ENCODE data around the gene FAM124B. TPM values are rescaled to one million over a fixed set of nuclear protein-coding genes. Genes with fewer than 3 reads are reported as not detected.

Gene FAM124B, protein sequence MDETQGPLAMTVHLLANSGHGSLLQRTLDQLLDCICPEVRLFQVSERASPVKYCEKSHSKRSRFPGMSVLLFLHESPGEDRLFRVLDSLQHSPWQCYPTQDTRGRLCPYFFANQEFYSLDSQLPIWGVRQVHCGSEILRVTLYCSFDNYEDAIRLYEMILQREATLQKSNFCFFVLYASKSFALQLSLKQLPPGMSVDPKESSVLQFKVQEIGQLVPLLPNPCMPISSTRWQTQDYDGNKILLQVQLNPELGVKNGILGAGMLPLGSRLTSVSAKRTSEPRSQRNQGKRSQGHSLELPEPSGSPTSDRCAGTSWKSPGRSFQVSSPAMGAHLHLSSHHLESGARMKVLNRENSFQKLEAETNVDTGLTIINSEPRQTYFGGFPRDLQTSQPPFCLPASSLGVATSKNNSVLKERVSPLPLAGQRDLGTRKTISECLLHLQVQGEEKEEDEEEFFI
- polyA plus RNA-seq (ENCODE audit: insufficient read length in 3 of 3), result 1 to 10 TPM; 2.3 to 2.7 (median 2.4) TPM

DNA sequence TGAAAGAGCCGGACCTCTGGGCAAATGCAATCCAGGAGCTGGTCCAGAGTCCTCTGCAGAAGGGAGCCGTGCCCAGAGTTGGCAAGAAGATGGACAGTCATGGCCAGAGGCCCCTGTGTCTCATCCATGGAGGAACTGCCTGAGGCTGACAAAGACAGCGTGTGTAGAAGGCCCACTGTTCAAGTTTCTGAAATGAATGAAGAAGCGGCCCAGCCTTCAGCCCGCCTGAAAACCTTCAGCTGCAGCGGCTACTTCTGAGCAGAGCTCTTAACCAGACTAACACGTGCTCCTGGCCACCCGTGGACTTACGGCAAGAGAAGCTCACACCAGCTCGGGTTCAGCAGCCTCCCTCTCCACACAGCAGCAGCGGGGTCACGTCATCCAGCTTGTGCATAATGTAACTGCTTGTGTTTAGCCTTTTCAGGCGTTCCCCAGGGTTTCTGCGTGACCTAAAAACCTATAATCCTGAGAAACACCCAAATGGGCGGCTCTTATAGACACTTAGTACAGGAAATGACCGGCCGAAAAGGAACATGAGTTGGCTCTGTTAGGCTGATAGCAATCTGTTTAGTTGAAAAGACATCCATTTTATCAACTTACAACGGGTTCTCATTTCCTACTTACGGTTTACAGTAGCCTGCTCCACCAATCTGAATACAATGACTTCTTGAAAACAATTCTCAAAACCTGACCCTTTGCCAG lies at the start of gene FAM124B:
FAM124B (minus strand) TSS at position 467 of the 702 bp plus-strand sequence; CDS start at position 128, 339 bp downstream.
- no peak for DNase-seq (ENCODE audit: low read depth in 3 of 3, low spot score in 2 of 3)

DNA sequence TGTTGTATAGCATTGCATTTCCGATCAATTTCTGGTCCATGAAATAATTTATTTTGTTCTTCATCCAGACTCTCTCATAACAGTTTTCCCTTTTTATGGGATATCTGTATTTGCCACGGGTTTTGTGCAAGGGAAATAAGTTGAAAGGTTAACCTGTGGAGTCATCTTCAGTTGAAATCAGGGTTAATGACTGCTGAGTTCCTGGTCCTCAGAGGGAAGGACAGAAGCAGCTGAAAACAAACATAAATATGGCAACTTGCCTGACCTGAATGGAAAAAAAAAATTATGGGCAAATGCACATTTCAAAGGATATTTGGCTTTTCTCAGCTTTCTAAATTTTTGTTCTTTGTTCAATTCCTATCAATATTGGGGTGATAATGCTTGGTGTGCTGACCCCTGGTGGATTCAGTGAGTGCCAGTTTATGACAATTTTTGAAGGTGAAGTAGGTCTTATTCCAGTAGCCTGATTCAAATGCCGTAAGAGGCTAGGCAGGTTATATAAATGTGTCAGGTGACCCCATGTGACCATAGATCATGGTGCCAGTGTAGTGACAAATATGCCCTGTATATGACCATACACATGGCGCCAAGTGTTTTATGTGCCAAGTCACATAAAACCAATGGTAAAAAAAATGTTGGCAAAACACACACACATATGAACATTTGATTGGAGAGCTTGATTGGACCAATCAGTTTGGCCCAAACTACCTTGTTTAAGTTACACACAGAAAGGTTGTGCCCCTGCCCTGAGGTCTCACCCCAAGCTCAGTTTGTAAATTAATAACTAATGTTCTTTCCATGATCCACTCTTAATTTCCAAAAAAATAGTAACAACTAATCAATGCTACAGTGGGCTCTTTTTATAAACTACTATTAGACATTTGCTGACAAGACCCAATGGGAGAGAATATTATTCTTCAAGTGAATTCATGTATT lies 47.6 kb upstream of the FAM124B start:
- DNase-seq (ENCODE audit: low read depth in 3 of 3, low spot score in 2 of 3), result no peak

DNA sequence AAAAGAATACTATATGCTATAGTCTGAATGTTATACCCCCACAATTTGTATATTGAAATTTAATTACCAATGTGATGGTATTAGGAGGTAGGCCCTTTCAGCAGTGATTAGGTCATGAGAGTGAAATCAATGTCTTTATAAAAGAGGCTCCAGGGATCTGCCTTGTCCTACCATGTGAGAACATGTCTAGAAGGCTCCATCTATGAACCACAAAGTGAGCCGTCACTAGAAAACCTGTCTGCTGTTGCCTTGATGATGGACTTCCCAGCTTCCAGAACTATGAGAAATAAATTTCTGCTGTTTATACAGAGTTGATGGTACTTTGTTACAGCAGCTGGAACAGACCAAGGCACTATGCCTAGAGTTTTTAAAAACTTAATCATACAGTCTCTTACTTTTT lies 46.3 kb upstream of the FAM124B start:
- DNase-seq (ENCODE audit: low read depth in 3 of 3, low spot score in 2 of 3), result no peak

DNA sequence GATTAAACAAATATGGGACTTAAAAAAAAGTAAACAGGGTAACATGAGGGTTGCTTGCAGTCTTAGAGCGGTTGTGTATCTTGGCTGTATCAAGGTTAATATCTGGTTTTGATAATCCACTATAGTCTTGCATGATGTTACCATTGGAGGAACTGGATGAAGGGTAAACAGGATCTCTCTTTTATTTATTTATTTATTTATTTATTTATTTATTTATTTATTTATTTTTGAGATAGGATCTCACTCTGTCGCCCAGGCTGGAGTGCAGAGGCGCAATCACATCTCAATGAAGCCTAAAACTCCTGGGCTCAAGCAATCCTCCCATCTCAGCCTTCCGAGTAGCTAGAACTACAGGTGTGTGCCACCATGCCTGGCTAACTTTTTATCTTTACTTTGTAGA lies 42.9 kb upstream of the FAM124B start:
- DNase-seq (ENCODE audit: low read depth in 3 of 3, low spot score in 2 of 3), result no peak

DNA sequence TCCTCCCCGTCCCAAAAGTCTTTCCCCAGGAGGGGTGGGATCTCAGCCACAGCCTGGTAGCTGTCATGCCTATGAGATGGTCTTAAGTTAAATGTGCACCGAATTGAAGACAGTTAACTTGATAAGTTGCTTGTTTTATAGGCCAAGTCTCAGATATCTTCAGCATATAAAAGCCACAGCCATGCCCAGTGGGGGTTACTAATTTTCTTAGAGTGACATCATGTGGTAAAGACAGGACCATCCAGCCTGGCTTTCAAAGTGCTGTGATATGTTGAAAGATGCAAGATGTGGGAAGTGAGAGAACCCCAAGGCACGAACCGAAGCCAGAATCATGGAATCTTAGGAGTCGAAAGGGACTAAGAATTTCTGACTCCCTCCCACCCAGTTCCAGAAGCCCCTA lies 42.1 kb upstream of the FAM124B start:
- no peak for DNase-seq (ENCODE audit: low read depth in 3 of 3, low spot score in 2 of 3)

DNA sequence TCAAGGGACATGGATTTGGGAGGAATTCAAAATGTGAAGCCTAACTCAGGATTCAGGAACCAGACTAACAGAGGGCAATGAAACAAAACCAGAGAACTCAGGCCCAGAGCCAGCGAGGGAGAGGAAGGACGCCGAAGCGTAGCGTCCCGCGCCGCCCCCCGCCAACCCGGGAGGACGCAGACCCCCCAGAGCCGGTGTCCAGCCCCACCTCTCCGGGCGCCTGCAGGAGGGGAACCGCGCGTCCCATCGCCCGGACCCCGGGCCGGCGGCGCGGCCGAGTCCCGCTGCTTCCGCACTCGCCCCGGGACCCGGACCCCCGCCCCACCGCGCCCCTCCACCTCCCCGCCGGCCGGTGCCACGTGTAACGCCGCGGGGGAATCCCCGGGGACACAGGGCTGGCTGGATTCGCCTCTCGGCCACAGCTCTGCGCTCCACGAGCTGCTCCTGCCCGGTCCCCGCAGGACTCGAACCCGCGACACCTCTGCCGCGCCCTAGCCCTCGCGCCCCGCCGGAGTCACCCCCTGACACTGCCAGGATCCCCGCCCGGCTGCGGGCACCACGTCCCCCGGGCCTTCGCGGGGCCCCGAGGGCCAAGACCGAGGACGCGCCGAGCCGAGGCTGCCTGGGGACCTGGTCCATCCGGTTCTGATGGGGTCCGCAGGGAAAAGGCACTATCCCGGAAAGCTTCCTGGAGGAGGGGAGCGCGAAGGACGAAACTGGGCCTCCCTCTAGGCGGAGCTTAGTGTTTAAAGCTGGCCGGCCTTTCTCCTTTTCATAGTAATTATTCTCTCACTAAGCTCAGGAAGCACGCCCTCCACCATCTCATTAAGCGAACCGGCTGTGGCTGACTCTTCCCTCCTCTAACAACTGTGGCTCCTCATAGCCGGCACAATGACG lies 40.4 kb upstream of the FAM124B start:
- DNase-seq (ENCODE audit: low read depth in 3 of 3, low spot score in 2 of 3), result peak in 2 of 3 donors; percentile 27 to 39

DNA sequence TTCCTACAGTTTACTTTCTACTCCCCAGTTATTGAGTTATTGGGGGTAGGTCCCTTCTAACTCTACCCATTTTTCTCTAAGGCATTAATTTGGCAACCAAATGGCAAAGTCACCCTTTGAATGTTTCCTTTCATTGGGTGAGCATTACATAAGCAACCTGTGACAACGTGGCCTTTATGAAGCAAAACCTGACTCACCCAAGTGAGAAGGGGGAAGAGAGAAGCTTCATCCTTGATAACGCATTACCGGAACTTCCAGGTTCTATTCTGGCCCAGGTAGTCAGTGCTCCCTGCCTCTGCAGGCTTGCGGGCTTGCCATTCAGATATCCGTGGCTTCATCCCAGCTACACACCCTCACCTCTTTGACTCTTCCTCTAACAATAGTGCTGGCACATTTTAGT lies 39.1 kb upstream of the FAM124B start:
- no peak for DNase-seq (ENCODE audit: low read depth in 3 of 3, low spot score in 2 of 3)

DNA sequence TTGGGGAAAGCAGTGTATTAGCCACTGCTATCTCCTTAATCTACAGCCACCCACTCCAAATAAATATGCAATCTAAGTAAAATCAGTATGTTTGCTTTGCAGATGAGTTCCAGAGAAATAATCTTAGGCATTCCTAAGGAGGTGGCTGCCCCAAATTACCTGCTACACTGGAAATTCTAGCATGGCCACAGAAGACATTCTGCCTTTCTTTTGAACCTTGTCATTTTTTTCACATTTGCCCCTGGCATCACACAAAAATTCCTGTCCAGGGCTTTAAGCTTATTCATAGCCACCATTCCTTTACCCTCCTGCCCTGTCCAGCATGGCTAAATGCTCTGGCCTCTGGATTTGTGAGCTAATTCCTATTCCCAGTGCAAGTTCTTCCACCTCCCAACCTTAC lies 36.8 kb upstream of the FAM124B start:
- no peak for DNase-seq (ENCODE audit: low read depth in 3 of 3, low spot score in 2 of 3)

DNA sequence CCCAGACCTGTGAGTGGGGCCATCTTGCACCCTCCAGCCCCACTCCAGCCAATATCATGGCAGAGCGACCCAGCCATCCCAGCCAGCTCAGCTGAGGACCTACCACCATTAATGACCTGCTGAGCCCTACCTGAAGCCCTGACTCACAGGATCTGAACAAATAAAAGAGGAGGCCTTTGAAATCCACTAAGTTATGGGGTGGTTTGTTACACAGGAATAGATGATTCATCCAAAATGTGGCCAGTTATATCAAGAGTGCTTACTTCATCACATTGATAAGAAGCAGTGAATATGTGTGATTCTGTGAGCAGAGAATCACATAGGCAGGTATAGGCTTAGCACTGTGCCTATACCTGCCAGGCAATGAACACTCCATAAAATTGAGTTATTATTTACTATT lies 34.7 kb upstream of the FAM124B start:
- DNase-seq (ENCODE audit: low read depth in 3 of 3, low spot score in 2 of 3), result no peak

DNA sequence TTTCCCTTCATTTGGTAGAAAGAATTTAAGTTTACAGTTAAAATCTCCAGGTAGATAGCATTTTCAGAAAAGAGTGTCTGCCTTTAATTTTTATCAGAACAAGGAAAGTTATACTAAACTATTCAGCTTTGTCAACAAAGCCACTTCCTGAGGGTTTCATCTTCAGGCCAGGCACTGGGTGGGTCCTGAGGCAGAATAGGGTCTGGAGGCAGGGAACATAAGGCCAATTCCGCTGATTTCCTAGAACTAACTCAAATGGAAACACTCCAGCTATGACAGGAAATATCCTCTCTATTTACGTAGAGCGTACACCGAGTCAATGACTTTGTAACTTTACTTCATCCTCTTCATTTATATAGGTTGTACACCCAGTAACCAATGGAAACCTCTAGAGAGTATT lies 32.7 kb upstream of the FAM124B start:
- DNase-seq (ENCODE audit: low read depth in 3 of 3, low spot score in 2 of 3), result no peak

DNA sequence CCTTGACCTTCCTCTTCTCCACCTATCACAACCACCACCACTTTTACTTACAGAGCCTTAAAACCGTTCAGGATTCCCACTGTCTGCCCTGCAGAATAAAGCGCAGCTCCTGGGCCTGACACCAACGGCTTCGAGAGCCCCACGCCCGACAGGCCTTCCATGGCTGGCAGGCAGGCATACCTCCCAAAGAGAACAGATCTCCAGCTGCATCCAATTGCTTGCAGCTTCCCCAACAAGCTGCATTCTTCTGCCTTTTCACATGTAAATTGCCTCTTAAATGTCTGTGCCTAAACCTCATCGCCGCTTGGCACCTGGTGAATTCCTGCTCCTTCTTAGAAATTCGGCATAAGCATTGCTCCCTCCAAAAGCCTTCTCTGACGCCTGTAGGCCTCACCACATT lies 31.5 kb upstream of the FAM124B start:
- DNase-seq (ENCODE audit: low read depth in 3 of 3, low spot score in 2 of 3), result no peak

DNA sequence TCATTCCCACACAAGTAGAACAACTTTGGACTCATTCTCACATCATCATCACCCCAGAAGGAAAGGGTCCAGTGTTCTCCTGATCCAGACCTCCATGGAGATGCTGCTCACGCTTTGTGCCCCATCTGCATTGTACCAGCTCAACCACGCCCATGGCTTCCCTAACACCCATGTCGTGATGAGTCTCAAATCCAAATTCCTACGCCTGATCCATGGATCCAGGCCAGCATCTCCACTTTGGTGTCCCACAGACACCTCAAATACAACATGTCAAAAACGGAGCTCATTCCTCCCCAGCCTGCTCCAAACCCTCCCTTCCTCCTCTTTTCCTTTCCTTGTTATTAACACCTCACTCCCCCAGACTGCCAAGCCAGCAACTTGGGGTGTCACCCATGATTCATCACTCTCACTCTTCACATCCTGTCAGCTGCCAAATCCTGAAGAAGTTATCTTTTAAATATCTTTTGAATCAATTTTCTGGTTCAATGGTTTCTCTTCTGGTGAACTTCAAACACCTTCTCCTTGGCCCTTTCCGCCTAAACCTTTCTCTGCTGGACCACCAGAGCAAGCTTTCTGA lies 30.2 kb upstream of the FAM124B start:
- DNase-seq (ENCODE audit: low read depth in 3 of 3, low spot score in 2 of 3), result no peak

DNA sequence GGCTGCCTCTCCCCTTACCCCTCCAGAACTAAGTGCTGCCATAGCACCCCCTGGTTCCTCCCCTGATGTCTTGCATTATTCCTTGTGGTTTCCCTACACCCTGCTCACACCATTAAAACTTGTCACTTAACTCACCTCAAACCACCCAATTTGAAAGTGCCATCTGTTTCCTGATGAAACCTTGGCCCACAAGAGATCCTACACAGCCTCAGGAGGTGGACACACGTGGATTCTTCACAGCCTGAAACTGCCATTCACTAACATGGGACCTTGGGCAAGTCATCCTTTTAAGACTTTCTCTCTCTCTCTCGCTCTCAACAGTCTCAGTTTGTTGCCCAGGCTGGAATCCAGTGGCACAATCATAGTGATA lies 27.5 kb upstream of the FAM124B start:
- no peak for DNase-seq (ENCODE audit: low read depth in 3 of 3, low spot score in 2 of 3)

DNA sequence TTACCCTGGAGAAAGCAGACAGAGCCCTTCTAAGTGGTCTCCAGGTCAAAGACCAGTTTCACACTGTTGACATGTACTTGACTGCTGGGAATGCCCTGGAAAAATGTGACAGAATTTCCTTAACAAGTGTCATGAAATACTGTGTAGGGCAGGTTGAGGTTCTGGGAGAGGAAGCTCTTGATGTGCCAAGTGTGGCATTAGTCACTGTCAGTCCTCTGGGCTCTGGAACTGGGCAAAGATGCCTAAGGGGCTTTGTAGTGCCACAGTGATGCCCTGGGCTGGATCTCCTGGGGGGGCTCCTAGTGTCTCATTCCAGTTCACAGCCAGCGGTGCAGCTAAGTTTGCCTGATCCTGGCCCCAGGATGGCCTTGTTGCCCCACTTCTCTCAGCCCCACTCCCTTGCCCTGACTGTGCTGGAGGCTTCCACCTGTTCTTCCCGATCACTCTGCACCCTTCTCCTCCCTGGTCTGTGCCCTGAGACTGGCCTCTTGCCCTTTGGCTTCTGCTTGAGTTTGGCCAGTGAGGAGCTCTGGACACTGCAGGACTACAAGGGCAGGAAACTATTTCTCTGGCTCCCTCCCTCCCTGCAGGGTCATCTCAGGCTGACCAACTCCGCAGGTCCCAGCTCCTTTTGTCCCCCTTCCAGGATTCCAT lies 27.0 kb upstream of the FAM124B start:
- no peak for DNase-seq (ENCODE audit: low read depth in 3 of 3, low spot score in 2 of 3)

DNA sequence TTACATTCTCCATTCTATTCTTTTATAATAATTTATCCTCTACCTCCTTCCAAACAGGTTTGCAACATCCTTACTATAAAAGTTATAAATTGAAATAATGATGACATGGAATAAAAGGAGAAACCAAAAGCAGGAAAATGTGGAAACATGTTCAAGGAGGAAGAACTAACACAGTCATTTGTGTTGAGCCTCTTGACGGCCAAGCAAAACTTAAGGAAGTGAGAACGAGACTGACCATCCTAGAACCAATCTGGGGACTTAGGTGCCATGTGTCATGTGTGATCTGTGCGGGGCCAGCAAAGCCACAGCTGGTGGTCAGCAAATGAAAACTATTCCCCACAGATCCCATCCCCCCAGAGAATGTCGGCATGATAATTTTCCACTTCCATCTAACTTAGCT lies 25.6 kb upstream of the FAM124B start:
- no peak for DNase-seq (ENCODE audit: low read depth in 3 of 3, low spot score in 2 of 3)

DNA sequence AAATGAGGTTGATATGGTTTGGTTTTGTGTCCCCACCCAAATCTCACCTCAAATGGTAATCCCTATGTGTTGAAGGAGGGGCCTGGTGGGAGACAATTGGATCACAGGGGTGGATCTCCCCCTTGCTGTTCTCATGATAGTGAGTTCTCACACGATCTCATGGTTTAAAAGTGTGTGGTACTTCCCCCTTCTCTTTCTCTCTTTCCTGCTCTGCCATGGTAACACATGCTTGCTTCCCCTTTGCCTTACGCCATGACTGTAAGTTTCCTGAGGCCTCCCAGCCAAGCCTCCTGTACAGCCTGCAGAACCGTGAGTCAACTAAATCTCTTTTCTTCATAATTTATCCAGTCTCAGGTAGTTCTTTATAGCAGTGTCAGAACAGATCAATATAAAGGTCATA lies 24.7 kb upstream of the FAM124B start:
- DNase-seq (ENCODE audit: low read depth in 3 of 3, low spot score in 2 of 3), result no peak

DNA sequence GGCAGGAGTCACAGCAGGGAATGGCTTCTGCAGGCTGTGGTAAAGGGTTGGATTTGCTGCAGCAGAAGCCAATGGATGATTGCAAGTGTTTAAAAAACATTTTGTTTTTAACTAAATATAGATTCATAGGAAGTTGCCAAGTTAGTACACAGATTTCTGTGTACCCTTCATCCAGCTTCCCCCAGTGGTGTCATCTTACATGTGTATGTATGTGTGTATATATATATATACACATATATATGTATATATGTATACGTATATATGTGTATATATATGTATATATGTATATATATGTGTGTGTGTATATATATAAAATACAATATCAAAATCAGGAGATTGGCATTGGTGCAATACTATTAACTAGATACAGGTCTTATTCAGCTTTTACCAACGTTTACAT lies 19.2 kb upstream of the FAM124B start:
- DNase-seq (ENCODE audit: low read depth in 3 of 3, low spot score in 2 of 3), result no peak

DNA sequence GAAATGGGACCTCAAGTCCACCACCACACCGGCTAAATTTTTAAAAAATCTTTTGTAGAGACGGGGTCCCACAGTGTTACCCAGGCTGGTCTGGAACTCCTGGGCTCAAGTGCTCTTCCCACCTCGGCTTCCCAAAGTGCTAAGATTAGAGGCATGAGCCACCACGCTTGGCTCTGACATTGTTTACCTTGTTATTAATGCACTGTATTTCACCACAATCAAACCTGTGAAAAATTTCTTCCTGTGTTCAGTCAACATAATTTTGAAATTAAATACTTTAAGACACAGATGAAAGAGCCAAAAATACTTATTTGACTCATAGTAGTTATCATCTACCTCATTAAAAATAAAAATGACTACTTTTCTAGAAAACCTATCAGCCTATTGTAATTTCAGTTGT lies 16.0 kb upstream of the FAM124B start:
- no peak for DNase-seq (ENCODE audit: low read depth in 3 of 3, low spot score in 2 of 3)

DNA sequence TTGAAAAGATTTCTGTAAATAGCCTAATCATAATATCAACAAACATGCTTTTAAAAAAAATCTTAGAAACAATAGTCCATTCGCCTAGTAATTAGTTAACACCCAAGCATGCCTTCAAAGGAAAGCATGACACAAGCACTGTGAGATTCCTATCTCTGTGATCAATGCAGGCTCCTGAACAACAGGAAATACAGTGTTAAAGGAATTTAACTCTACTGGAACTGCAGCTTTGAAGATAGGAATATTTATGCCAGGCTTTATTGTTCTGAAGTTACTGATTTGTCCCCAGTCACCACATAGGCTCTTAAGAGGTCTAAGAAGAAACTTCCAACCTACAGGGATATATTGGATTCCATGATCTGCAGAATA lies 15.4 kb upstream of the FAM124B start:
- DNase-seq (ENCODE audit: low read depth in 3 of 3, low spot score in 2 of 3), result no peak
